HEK293 (cell line): Measurements from ENCODE around the gene GPR161.

Experiments used
- CTCF ChIA-PET: fragments of 350-600 bp; formaldehyde crosslinking; extraction: SDS; loops from one replicate; lab custom pipeline; 2021; ENCODE audit warnings: antibody characterized with exemption; lab: Yijun Ruan, JAX
- POLR2A ChIA-PET: fragments of 300-600 bp; formaldehyde crosslinking; extraction: SDS; loops from one replicate; lab custom pipeline; 2020; ENCODE audit warnings: antibody characterized with exemption, inconsistent platforms; lab: Yijun Ruan, JAX
- H3K27ac ChIP-seq: fragments of 200-500 bp; sonication (Bioruptor generic); 2 replicates; pipeline ENCODE4 v1.5.1; 2014; ENCODE audit warnings: low read depth, low read length, control low read depth, inconsistent platforms; ENCODE audit errors: extremely low read depth
- H3K36me3 ChIP-seq, 2 experiments: fragments of 200-500 bp in 1 of 2; sonication (Bioruptor generic) in 1 of 2; 1 replicate in 1 of 2; 2 replicates in 1 of 2; pipeline ENCODE4 v1.5.1; 2014 to 2017; ENCODE audit warnings: inconsistent platforms in 2 of 2, low read length in 2 of 2; ENCODE audit not compliant: control insufficient read depth in 2 of 2, insufficient read depth in 1 of 2
- H3K4me1 ChIP-seq: fragments of 200-500 bp; sonication (Bioruptor generic); 2 replicates; pipeline ENCODE4 v1.5.1; 2014; ENCODE audit warnings: mild to moderate bottlenecking, low read length, inconsistent platforms; ENCODE audit not compliant: control insufficient read depth, insufficient read depth
- H3K4me3 ChIP-seq: 2 replicates; pipeline ENCODE4 v1.5.1; 2011; ENCODE audit warnings: low read depth, mild to moderate bottlenecking, control low read depth, low read length, moderate library complexity
- H3K9me3 ChIP-seq: fragments of 200-500 bp; sonication (Bioruptor generic); 2 replicates; pipeline ENCODE4 v1.5.1; 2014; ENCODE audit warnings: low read depth, low read length, inconsistent platforms; ENCODE audit not compliant: control insufficient read depth, insufficient read depth
- KLF16 ChIP-seq: fragments of 450-650 bp; formaldehyde crosslinking; IDR thresholded peaks from 2 replicates; pipeline ENCODE4 v1.5.1; 2017; ENCODE audit warnings: missing biosample characterization, missing genetic modification characterization
- KLF7 ChIP-seq: fragments of 450-650 bp; formaldehyde crosslinking; IDR thresholded peaks from 2 replicates; pipeline ENCODE4 v1.5.1; 2016; ENCODE audit warnings: missing biosample characterization, missing genetic modification characterization, borderline replicate concordance
- TCF7L2 ChIP-seq: IDR thresholded peaks from 2 replicates; pipeline ENCODE4 v1.6.1; 2011; ENCODE audit warnings: low read depth, mild to moderate bottlenecking, inconsistent platforms, low read length, moderate library complexity, borderline replicate concordance
- ZBTB48 ChIP-seq: fragments of 450-650 bp; formaldehyde crosslinking; IDR thresholded peaks from 2 replicates; pipeline ENCODE4 v1.5.1; 2016; ENCODE audit warnings: missing biosample characterization, missing genetic modification characterization
- ZBTB8A ChIP-seq: fragments of 450-650 bp; formaldehyde crosslinking; IDR thresholded peaks from 2 replicates; pipeline ENCODE4 v1.5.1; 2016; ENCODE audit warnings: missing biosample characterization, missing genetic modification characterization
- ZEB2 ChIP-seq: fragments of 450-650 bp; formaldehyde crosslinking; IDR thresholded peaks from 2 replicates; pipeline ENCODE4 v1.5.1; 2016; ENCODE audit warnings: missing biosample characterization, missing genetic modification characterization
- ZFP37 ChIP-seq: fragments of 450-650 bp; formaldehyde crosslinking; IDR thresholded peaks from 2 replicates; pipeline ENCODE4 v1.5.1; 2016; ENCODE audit warnings: missing biosample characterization, missing genetic modification characterization
- ZNF19 ChIP-seq: fragments of 450-650 bp; formaldehyde crosslinking; IDR thresholded peaks from 2 replicates; pipeline ENCODE4; 2016; ENCODE audit warnings: missing biosample characterization, missing genetic modification characterization, low read depth
- ZNF366 ChIP-seq: fragments of 450-650 bp; formaldehyde crosslinking; conservative IDR thresholded peaks from 2 replicates; pipeline ENCODE4 v1.5.1; 2016; ENCODE audit warnings: missing biosample characterization, missing genetic modification characterization
- ZNF600 ChIP-seq: fragments of 450-650 bp; formaldehyde crosslinking; IDR thresholded peaks from 2 replicates; pipeline ENCODE4 v1.5.1; 2016; ENCODE audit warnings: missing biosample characterization, missing genetic modification characterization
- ZNF76 ChIP-seq: fragments of 450-650 bp; formaldehyde crosslinking; IDR thresholded peaks from 2 replicates; pipeline ENCODE4; 2016; ENCODE audit warnings: low read depth, missing biosample characterization, missing genetic modification characterization, borderline replicate concordance
- TF ChIP-seq, protein P1 (sequence below): fragments of 450-650 bp; formaldehyde crosslinking; IDR thresholded peaks from 2 replicates; pipeline ENCODE4 v1.5.1; 2016; ENCODE audit warnings: missing biosample characterization, missing genetic modification characterization
- TF ChIP-seq, protein P2 (sequence below): fragments of 450-650 bp; formaldehyde crosslinking; IDR thresholded peaks from 2 replicates; pipeline ENCODE4 v1.5.1; 2016; ENCODE audit warnings: missing biosample characterization, missing genetic modification characterization
- TF ChIP-seq, protein P3 (sequence below): fragments of 450-650 bp; formaldehyde crosslinking; IDR thresholded peaks from 2 replicates; pipeline ENCODE4 v1.5.1; 2016; ENCODE audit warnings: missing biosample characterization, missing genetic modification characterization
- TF ChIP-seq, protein P4 (sequence below): fragments of 450-650 bp; formaldehyde crosslinking; conservative IDR thresholded peaks from 2 replicates; pipeline ENCODE4 v1.5.1; 2016; ENCODE audit warnings: low read depth, missing biosample characterization, missing genetic modification characterization
- TF ChIP-seq, protein P5 (sequence below): fragments of 450-650 bp; formaldehyde crosslinking; IDR thresholded peaks from 2 replicates; pipeline ENCODE4 v1.5.1; 2016; ENCODE audit warnings: missing biosample characterization, missing genetic modification characterization
- TF ChIP-seq, protein P6 (sequence below): fragments of 450-650 bp; formaldehyde crosslinking; optimal IDR thresholded peaks from 2 replicates; pipeline ENCODE3; 2016; ENCODE audit warnings: missing biosample characterization, mild to moderate bottlenecking, missing genetic modification characterization
- TF ChIP-seq, protein P7 (sequence below): fragments of 450-650 bp; formaldehyde crosslinking; IDR thresholded peaks from 2 replicates; pipeline ENCODE4 v1.5.1; 2016; ENCODE audit warnings: missing biosample characterization, missing genetic modification characterization

GPR161 gene

DNA sequence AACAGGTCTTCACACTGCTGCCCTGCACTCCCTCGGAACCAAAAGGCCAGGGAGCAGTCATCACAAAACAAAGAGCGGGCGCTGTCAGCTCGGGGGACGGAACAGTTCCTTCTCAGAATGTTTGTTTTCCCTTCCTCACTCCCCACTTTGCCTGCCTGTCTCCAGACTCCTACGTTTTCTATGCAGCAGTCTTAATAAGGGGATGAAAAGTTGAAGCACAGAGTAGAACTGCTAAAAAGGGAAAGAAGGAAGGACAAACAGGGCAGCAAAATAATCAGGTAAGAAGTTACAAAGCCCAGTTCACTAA is 738 bp upstream of the GPR161 start (continued):
- TF ChIP-seq, protein P1, sequence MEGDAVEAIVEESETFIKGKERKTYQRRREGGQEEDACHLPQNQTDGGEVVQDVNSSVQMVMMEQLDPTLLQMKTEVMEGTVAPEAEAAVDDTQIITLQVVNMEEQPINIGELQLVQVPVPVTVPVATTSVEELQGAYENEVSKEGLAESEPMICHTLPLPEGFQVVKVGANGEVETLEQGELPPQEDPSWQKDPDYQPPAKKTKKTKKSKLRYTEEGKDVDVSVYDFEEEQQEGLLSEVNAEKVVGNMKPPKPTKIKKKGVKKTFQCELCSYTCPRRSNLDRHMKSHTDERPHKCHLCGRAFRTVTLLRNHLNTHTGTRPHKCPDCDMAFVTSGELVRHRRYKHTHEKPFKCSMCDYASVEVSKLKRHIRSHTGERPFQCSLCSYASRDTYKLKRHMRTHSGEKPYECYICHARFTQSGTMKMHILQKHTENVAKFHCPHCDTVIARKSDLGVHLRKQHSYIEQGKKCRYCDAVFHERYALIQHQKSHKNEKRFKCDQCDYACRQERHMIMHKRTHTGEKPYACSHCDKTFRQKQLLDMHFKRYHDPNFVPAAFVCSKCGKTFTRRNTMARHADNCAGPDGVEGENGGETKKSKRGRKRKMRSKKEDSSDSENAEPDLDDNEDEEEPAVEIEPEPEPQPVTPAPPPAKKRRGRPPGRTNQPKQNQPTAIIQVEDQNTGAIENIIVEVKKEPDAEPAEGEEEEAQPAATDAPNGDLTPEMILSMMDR (tag by site-specific recombination), result peak; percentile 3; the same call in 1 of the 2 replicates
- 0 out of 2 replicates have a peak, but pooled peaks have one; percentile 36 for TF ChIP-seq ZNF366 (tag by site-specific recombination)
- 0 out of 2 replicates have a peak, but pooled peaks have one; percentile 1 for TF ChIP-seq TCF7L2
- TF ChIP-seq ZNF600 (tag by site-specific recombination), result peak; percentile 80; the same call in 1 of the 2 replicates

DNA sequence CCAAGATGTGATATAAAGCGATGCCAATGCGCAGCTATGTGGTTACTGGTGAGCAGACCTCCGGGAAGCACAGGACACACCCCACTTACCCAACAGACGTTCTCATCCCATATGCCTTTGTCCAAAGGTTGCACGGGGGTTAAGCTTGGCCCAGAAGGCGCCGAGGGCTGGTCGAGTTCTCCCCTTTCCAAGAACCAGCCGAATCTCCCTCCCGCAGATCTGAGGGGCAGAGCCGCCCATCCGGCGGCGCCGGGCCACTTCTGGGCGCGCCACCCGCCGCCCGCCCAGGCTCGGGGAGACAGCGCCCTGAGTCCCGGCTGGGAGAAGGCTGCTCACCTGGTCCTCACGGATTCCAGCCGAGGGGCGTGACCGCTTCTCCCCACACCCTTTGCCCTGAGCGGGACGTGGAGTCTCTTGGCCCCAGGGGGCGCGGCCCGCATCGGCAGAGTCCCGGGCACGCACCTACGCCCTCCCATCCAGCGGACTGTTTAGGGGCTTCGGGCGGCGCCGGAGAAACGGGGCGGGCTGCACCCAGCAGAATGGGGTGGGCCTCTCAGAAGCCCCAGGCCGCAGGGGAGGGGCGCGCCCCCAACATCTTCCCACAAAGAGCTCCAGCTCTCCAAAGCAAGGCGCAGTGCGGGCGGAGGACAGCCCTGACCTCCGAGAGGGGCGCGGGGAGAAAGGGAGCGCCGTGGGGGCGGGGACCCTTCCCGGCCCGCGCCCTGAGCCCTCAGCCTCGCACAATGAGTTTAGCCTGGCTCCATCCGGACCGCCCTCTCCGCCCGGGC is 615 bp downstream of the GPR161 start:
- Histone ChIP-seq H3K4me3 (peak overlapping the region; percentile 67), H3K4me1 (peaks cover 6% of the 10 kb centered on the region), H3K9me3 (no peaks in the 10 kb centered on the region), H3K36me3 (peaks cover 0 to 1% of the 10 kb centered on the region in 2 experiments; a peak in 1 of 3 replicates), H3K27ac (peak overlapping the region; percentile 72; the same call in 1 of the 2 replicates)
- ChIA-PET CTCF (interaction anchor here (0.6 to 2.9 kb wide), 3 partner anchors 9 to 99 kb away, joined by 3 to 12 read pairs (median 3); no protein-coding TSS in a partner anchor), POLR2A (interaction anchor here (1.0 to 1.6 kb wide), 5 partner anchors 9 to 414 kb away, joined by 3 to 5 read pairs (median 3); partner anchors contain the start of gene MPZL1)
- TF ChIP-seq ZBTB48 (tag by site-specific recombination) (peak; percentile 49; the same call in 1 of the 2 replicates), KLF7 (tag by site-specific recombination) (peak; percentile 26; the same call in 1 of the 2 replicates), ZNF76 (tag by site-specific recombination) (peak; percentile 84), KLF16 (tag by site-specific recombination) (peak; percentile 70), ZBTB8A (tag by site-specific recombination) (peak; percentile 99), ZNF19 (tag by site-specific recombination) (no peak), ZEB2 (peak; percentile 46; the same call in 1 of the 2 replicates), ZFP37 (tag by site-specific recombination) (0 out of 2 replicates have a peak, but pooled peaks have one; percentile 26)
- TF ChIP-seq, protein P2, sequence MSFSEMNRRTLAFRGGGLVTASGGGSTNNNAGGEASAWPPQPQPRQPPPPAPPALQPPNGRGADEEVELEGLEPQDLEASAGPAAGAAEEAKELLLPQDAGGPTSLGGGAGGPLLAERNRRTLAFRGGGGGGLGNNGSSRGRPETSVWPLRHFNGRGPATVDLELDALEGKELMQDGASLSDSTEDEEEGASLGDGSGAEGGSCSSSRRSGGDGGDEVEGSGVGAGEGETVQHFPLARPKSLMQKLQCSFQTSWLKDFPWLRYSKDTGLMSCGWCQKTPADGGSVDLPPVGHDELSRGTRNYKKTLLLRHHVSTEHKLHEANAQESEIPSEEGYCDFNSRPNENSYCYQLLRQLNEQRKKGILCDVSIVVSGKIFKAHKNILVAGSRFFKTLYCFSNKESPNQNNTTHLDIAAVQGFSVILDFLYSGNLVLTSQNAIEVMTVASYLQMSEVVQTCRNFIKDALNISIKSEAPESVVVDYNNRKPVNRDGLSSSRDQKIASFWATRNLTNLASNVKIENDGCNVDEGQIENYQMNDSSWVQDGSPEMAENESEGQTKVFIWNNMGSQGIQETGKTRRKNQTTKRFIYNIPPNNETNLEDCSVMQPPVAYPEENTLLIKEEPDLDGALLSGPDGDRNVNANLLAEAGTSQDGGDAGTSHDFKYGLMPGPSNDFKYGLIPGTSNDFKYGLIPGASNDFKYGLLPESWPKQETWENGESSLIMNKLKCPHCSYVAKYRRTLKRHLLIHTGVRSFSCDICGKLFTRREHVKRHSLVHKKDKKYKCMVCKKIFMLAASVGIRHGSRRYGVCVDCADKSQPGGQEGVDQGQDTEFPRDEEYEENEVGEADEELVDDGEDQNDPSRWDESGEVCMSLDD, result no peak
- TF ChIP-seq, protein P3, sequence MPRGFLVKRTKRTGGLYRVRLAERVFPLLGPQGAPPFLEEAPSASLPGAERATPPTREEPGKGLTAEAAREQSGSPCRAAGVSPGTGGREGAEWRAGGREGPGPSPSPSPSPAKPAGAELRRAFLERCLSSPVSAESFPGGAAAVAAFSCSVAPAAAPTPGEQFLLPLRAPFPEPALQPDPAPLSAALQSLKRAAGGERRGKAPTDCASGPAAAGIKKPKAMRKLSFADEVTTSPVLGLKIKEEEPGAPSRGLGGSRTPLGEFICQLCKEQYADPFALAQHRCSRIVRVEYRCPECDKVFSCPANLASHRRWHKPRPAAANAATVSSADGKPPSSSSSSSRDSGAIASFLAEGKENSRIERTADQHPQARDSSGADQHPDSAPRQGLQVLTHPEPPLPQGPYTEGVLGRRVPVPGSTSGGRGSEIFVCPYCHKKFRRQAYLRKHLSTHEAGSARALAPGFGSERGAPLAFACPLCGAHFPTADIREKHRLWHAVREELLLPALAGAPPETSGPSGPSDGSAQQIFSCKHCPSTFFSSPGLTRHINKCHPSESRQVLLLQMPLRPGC (tag by site-specific recombination), result 0 out of 2 replicates have a peak, but pooled peaks have one; percentile 17
- TF ChIP-seq, protein P4, sequence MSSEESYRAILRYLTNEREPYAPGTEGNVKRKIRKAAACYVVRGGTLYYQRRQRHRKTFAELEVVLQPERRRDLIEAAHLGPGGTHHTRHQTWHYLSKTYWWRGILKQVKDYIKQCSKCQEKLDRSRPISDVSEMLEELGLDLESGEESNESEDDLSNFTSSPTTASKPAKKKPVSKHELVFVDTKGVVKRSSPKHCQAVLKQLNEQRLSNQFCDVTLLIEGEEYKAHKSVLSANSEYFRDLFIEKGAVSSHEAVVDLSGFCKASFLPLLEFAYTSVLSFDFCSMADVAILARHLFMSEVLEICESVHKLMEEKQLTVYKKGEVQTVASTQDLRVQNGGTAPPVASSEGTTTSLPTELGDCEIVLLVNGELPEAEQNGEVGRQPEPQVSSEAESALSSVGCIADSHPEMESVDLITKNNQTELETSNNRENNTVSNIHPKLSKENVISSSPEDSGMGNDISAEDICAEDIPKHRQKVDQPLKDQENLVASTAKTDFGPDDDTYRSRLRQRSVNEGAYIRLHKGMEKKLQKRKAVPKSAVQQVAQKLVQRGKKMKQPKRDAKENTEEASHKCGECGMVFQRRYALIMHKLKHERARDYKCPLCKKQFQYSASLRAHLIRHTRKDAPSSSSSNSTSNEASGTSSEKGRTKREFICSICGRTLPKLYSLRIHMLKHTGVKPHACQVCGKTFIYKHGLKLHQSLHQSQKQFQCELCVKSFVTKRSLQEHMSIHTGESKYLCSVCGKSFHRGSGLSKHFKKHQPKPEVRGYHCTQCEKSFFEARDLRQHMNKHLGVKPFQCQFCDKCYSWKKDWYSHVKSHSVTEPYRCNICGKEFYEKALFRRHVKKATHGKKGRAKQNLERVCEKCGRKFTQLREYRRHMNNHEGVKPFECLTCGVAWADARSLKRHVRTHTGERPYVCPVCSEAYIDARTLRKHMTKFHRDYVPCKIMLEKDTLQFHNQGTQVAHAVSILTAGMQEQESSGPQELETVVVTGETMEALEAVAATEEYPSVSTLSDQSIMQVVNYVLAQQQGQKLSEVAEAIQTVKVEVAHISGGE (tag by site-specific recombination), result 0 out of 2 replicates have a peak, but pooled peaks have one; percentile 12
- TF ChIP-seq, protein P5, sequence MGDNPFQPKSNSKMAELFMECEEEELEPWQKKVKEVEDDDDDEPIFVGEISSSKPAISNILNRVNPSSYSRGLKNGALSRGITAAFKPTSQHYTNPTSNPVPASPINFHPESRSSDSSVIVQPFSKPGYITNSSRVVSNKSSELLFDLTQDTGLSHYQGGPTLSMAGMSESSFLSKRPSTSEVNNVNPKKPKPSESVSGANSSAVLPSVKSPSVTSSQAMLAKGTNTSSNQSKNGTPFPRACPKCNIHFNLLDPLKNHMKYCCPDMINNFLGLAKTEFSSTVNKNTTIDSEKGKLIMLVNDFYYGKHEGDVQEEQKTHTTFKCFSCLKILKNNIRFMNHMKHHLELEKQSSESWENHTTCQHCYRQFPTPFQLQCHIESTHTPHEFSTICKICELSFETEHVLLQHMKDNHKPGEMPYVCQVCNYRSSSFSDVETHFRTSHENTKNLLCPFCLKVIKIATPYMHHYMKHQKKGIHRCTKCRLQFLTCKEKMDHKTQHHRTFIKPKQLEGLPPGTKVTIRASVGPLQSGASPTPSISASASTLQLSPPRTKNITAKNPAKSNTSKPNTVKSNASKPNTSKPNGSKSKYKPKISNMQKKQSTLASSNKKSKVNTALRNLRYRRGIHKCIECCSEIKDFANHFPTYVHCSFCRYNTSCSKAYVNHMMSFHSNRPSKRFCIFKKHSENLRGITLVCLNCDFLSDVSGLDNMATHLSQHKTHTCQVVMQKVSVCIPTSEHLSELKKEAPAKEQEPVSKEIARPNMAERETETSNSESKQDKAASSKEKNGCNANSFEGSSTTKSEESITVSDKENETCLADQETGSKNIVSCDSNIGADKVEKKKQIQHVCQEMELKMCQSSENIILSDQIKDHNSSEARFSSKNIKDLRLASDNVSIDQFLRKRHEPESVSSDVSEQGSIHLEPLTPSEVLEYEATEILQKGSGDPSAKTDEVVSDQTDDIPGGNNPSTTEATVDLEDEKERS (tag by site-specific recombination), result no peak
- TF ChIP-seq, protein P6, sequence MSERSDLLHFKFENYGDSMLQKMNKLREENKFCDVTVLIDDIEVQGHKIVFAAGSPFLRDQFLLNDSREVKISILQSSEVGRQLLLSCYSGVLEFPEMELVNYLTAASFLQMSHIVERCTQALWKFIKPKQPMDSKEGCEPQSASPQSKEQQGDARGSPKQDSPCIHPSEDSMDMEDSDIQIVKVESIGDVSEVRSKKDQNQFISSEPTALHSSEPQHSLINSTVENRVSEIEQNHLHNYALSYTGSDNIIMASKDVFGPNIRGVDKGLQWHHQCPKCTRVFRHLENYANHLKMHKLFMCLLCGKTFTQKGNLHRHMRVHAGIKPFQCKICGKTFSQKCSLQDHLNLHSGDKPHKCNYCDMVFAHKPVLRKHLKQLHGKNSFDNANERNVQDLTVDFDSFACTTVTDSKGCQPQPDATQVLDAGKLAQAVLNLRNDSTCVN (tag by site-specific recombination), result peak; percentile 87
- TF ChIP-seq, protein P7, sequence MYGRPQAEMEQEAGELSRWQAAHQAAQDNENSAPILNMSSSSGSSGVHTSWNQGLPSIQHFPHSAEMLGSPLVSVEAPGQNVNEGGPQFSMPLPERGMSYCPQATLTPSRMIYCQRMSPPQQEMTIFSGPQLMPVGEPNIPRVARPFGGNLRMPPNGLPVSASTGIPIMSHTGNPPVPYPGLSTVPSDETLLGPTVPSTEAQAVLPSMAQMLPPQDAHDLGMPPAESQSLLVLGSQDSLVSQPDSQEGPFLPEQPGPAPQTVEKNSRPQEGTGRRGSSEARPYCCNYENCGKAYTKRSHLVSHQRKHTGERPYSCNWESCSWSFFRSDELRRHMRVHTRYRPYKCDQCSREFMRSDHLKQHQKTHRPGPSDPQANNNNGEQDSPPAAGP (tag by site-specific recombination), result peak; percentile 52; the same call in 1 of the 2 replicates
